Left hindlimb (tissue), 1 donor: Measurements from ENCODE around the gene HS3ST6.
"Not testable (repeated sequence)": the region's sequence is repeated elsewhere in the genome, so short reads cannot be mapped to it uniquely, and the experiment has no call there.

Experiments
- DNase-seq: peaks from one replicate; pipeline ENCODE4 v3.0.0-alpha.2; 2018

The HS3ST6 gene

DNA sequence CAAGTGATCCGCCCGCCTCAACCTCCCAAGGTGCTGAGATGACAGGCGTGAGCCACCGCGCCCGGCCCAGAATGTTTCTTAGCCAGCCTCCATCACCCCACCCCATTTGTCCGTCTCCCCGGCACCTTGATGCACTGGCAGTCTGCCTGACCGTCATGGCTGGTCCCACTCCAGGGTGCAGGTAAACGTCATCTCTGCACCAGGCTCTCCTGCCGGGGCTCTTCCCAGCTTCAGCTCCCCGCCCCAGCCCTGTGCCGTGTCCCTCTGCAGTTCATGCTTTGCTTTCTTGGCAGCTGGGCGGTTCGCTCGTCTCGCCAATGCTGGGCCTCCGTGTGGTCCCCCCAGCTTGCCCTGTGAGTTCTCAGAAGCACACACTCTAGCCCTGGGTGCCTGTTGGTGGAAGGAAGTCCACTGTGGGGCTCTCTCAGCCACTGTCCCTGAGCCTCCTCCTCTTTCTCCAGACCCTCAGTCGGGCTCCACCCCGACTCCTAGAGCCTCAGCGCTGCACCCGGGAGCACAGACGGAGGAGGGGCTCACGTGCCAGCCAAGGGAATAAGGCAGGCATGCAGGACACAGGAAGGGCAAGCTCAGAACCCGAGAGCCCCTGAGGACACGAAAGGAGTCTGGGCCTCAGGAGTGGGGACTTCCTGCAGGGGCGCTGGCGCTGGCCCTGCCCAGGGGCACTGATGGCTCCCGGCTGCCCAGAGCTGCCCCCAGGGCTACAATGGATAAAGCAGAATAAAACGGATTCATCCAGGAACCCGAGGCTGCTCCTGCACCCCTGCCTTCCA is 12.0 kb downstream of the HS3ST6 start:
- DNase-seq, result no peak

DNA sequence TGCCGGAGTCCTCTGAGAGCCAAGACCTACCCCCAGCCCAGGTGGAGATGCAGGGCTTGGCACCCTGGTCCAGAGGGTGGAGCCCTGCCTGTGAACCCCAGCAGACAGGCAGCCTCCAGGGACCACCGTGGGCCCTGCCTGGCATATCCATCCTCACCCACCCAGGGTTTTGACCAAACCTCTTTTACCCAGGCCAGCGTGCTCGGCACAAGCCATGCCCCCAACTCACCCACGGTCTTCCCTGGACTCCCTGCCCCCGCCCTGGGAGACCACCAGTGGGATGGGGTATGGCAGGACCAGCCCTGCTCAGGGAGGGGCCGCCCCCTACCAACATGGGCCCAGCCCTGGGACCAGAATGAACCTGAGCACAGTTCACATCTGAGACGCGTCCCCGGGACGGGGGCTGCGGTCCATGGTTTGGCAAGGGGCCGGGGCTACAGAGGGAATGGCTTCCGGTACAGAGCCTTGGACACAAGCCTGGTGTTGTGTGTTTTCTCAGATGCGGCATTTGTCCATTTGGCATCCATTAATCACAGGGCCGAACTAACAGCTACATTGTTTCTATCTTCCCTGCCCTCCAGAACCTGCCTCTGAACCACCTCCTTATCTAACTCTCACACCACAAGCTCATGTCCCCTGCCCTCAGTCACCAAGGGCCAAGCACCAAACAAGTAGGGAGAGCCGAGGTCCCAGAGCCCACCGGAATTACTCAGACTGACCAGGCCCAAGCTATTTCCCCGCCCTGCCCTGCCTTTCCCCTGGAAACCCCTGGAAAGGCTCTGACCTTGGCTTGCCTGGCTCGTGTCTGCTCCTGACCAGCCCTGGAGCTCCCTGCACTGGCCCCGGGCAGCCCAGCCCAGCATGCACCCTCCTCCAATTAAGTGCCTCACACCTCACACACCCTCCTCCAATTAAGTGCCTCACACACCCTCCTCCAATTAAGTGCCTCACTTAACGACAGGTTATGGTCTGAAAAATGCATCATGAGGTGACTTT is 14.1 kb downstream of the HS3ST6 start:
- DNase-seq, result no peak

- DNase-seq, result no peak
These were observed 15.0 kb downstream of the HS3ST6 start for GRCh38 chr16:1903220-1903574.

- no peak for DNase-seq
These were observed 15.5 kb downstream of the HS3ST6 start for GRCh38 chr16:1902547-1903219.

DNA sequence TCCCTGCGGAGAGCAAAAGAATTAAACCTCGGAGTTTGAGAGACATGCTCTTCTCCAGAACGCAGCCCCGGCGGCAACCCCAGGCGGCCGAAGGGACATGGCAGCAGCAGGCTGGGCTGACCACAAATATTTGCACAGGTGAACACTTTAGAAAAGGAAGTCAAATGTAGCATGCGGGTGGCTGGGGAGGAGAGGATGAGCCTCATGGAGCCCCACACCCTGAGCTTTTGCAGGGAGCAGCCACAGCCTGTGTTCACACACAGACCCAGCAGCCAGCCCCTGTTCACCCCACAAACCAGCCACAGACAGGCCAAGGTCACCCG is 17.8 kb downstream of the HS3ST6 start:
- no peak for DNase-seq

DNA sequence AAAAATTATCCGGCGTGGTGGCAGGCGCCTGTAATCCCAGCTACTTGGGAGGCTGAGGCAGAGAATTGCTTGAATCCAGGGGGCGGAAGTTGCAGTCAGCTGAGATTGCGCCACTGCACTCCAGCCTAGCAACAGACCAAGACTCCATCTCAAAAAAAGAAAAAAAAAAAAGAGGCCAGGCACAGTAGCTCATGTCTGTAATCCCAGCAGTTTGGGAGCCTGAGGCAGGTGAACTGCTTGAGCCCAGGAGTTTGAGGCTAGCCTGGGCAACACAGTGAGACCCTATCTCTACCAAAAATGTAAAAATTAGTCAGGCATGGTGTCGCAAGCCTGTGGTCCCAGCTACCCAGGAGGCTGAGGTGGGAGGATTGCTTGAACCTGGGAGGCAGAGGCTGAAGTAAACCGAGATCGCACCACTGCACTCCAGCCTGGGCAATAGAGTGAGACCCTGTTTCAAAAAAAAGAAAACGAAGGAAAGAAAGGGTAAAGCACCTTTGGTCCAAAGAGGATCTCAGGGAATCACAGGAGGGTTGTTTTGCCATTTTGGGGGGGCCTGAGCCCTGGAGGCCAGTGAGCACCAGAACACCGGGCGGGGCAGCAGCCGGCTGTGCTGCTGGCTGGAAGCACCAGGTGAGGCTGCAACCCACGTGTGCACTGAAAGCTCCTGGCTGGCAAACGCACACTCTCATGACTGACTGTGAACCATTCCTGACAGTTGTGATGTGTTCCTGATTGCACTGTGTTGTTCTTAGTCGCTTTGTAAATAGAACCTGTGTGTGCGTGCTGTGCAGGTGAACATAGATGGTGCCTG is 18.4 kb downstream of the HS3ST6 start:
- no peak for DNase-seq

- not testable (repeated sequence) for DNase-seq
These were observed 20.5 kb downstream of the HS3ST6 start for GRCh38 chr16:1897692-1898091.

- DNase-seq, result no peak
These were observed 22.1 kb downstream of the HS3ST6 start for GRCh38 chr16:1895949-1896675.

GRCh38 chr16:1895068-1895467 is 23.1 kb downstream of the HS3ST6 start:
- DNase-seq, result no peak

DNA sequence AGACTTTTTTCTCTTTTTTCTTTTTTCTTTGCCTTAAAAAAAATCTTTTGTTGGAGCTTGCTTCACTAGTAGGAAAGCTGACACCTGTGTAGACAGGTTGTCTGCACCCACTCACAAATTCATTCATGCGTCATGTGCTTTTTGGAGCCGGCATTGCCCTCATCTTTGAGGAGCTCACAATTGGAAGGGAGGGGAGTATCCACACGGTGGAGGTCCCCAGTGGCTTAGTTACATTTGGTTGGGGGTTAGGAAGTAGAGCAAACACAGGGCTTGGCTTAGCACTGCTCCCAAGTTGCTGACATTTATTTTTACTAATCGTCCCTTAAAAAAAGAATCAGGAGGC is 27.5 kb downstream of the HS3ST6 start:
- no peak for DNase-seq

DNA sequence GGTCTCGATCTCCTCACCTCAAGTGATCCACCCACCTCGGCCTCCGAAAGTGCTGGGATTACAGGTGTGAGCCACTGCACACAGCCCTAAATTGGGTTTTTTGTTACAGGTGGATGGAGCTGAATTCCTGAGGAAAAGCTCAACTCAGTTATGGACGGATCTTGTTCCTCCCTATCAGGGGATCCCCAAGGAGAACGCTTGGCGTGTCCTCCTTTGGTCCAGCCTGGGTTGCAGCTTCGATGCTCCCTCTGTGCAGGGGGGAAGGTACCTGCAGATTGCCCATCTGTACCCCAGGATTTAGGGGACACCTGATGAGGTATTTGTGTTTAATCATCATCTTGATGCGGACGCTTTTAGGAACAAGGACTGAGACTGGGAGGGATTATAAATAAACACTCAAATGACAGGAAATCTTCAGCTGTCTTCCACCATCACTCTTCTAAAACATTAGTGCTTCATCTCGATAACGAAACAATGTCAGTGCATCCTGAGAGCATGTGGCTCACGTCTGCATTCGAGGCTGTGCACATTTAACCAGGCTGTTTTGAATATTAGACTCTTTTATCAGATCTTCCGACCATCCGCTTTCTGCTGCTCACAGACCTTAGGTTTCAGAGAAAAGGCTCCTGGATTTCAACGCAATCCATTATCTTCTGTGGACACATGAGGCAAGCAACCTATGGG is 28.0 kb downstream of the HS3ST6 start:
- DNase-seq, result no peak

- DNase-seq, result no peak
These were observed 30.4 kb downstream of the HS3ST6 start for GRCh38 chr16:1887711-1888354.

GRCh38 chr16:1884889-1885288 is 33.3 kb downstream of the HS3ST6 start:
- DNase-seq, result no peak

DNA sequence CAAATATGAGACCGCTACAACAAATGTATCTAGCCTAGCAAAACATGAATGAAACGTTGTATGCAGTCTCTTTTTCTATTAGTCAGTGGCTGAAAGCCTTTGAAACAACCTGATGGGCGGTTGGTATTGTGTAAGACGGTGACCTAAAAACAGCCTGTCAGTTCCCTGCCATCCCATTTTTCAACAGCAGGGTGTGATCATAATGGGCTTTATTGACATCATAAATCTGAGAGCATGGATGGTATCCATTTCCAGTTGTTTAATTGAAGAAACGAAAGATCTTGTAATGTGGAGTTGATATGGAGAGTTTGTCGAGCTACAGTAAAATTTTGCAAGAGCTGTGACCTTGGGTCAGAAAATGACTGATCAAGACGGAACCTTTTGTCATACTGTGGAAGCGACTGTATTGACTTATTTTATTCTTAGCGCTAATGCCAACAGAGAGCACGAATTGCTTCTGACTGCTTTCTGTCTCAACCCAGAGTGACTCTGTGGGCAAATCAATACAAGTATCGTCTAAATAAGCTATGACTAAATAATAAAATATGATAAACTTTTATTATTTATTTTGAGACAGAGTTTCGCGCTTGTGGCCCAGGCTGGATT is 34.0 kb downstream of the HS3ST6 start:
- no peak for DNase-seq

DNA sequence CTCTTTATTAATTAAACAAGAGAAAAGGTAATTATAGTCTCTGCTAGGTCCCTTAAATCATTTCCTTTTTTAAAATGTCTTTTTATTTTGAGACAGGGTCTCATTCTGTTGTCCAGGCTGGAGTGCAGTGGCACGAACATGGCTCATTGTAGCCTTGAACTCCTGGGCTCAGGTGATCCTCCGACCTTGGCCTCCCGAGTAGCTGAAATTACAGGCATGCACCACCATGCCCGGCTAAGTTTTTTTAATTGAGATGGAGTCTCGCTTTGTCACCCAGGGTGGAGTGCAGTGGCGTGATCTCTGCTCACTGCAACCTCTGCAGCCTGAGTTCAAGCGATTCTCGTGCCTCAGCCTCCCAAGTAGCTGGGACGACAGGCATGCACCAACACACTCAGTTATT is 37.0 kb downstream of the HS3ST6 start:
- DNase-seq, result not testable (repeated sequence)

DNA sequence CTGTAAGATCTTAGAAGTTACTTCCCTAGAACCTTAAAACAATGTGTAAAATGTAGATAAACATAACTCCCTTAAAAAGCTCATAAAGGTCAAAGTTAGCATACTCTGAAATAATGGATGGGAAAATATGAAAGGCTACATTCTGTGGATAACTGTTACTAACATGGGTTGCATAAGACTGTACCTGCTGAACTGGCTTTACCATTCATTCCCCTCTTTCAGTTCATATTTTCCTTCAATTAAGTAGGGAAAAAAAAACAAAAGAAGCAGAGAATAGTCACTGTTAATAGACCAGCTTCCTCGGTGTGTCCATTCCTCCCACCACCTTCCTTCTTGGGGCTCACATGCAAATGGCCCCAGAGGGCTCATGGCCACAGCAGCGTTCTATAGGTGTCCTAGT is 38.7 kb downstream of the HS3ST6 start:
- DNase-seq, result no peak

DNA sequence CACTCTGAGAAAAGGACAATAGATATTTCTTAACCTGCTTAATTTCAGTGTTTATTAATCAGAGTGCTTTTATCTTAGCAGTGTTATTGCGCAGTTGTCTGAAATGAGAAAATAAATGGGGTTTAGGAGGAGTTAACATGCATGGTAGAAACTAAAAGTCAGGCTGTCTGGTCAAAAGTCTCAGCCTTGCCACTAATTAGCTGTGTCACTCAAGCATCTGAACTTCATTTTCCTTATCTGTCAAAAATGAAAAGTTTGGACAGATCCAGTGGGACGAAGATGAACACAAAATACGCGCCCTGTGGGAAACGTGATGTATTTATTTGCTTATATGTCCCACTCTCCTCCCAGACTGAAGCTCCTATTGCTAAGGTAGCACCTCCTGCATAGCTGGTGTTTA is 40.0 kb downstream of the HS3ST6 start:
- DNase-seq, result no peak

- no peak for DNase-seq
These were observed 40.4 kb downstream of the HS3ST6 start for GRCh38 chr16:1877804-1878203.

DNA sequence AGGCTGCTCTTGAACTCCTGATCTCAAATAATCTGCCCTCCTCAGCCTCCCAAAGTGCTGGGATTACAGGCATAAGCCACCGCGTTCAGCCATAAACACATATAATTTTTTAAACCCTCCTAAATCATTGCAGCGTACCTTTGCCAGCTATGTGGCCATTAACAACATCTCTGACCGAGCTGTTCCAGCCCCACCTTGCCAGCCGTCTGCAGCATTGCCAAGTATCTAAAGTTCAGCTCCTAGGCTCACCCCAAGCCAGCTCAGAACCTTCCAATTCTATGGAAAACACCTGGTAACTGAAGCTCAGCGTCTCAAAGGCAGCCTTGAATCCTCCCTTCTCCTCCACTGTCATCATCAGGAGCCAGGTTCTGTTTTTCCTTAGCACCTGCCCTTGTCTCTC is 41.1 kb downstream of the HS3ST6 start:
- DNase-seq, result no peak

GRCh38 chr16:1876468-1876867 is 41.7 kb downstream of the HS3ST6 start:
- DNase-seq, result no peak

DNA sequence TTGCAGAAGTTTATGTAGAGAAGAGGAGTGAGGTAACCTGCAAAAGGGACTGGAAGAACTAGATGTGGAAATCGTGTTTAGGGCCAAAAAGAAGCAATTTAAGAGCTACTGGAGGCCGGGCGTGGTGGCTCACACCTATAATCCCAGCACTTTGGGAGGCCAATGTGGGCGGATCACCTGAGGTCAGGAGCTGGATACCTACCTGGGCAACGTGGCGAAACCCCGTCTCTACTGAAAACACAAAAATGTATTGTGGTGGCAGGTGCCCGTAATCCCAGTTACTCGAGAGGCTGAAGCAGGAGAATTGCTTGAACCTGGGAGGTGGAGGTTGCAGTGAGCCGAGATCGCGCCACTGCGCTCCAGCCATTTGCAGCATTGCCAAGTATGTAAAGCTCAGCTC is 42.1 kb downstream of the HS3ST6 start:
- DNase-seq, result not testable (repeated sequence)
